ENCODE results near the gene PPM1H. TPM values are rescaled to one million over a fixed set of nuclear protein-coding genes. Genes with fewer than 3 reads are reported as not detected.
A peak's percentile ranks its signal among the peaks of the same experiment; 100 is the strongest.

PPM1H gene
- total and polyA plus RNA-seq, 7 donors, result 0.92 to 4.3 (median 3.0) TPM

DNA sequence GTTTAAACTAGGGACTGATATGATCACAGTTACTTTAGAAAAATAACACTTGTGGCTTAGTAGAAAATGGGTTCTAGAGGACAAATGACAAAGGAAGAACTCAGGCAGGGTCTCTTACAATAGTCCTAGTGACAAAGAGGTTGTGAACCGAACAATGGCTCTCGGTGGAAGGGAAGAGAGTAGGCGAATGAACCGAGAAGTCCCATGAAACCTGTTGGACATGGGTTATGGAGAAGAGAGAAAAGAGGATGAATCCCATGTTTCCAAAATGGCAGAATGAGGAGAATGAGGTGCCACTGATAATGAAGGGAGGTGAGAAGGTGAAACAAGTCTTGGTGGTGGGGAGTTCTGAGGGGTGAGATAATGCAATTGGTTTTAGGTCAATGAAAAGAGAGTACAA lies 94.1 kb downstream of the PPM1H start:
- TF ChIP-seq POLR2A (IDR thresholded peaks at IDR 0.05) (no peak), EP300 (IDR thresholded peaks at IDR 0.05) (no peak), POLR2AphosphoS5 (IDR thresholded peaks at IDR 0.05) (no peak)
- TF ChIP-seq, protein P1, sequence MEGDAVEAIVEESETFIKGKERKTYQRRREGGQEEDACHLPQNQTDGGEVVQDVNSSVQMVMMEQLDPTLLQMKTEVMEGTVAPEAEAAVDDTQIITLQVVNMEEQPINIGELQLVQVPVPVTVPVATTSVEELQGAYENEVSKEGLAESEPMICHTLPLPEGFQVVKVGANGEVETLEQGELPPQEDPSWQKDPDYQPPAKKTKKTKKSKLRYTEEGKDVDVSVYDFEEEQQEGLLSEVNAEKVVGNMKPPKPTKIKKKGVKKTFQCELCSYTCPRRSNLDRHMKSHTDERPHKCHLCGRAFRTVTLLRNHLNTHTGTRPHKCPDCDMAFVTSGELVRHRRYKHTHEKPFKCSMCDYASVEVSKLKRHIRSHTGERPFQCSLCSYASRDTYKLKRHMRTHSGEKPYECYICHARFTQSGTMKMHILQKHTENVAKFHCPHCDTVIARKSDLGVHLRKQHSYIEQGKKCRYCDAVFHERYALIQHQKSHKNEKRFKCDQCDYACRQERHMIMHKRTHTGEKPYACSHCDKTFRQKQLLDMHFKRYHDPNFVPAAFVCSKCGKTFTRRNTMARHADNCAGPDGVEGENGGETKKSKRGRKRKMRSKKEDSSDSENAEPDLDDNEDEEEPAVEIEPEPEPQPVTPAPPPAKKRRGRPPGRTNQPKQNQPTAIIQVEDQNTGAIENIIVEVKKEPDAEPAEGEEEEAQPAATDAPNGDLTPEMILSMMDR (IDR thresholded peaks at IDR 0.05), result no peak
- WGBS, 2 donors, result 97 to 98% methylated on average over 4 of the region's 4 CpGs
- H3K27ac ChIP-seq, result no peak overlapping the region
- no peak overlapping the region for H3K4me3 ChIP-seq
- no peaks in the 10 kb centered on the region for H3K36me3 ChIP-seq
- intact Hi-C loops (cut with DNase I), result no loop called here
- no peaks in the 10 kb centered on the region for H3K4me1 ChIP-seq
- no peaks in the 10 kb centered on the region for H3K9me3 ChIP-seq
- DNase-seq, result no peak
- no peaks in the 10 kb centered on the region for H3K27me3 ChIP-seq

DNA sequence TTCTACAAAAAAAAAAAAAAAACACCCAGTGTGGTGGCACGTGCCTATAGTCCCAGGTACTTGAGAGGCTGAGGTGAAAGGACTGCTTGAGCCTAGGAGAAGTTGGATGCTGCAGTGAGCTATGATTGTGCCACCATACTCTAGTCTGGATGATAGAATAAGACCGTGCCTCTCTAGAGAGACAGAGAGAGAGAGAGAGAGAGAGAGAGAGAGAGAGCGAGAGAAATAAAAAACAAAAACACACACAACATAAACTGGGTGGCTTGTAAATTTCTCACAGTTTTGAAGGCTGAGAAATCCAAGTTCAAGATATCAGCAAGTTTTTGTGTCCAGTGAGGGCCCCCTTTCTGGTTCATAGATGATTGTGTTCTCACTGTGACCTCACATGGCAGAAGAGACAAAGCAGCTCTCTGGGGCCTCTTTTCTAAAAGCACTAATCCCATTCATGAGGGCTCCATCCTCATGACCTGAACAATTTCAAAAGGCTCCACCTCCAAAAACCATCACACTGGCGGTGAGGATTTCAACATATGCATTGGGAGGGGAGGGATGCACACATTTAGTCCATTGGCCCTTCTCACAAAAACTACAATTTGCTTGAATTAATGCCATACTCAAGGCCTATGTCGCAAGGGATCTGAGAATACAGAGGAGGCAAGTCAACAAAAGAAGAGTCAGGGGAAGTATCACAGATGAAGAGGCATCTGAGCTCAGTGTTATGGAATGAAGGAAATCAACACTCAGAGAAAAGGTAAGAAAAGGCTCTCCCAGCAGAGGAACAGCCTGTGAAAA lies 94.9 kb downstream of the PPM1H start:
- no peaks in the 10 kb centered on the region for H3K4me1 ChIP-seq
- H3K4me3 ChIP-seq, result no peak overlapping the region
- TF ChIP-seq EP300 (IDR thresholded peaks at IDR 0.05) (no peak), POLR2A (IDR thresholded peaks at IDR 0.05) (no peak), POLR2AphosphoS5 (IDR thresholded peaks at IDR 0.05) (no peak)
- TF ChIP-seq, protein P1 (IDR thresholded peaks at IDR 0.05), result no peak
- H3K9me3 ChIP-seq, result no peaks in the 10 kb centered on the region
- DNase-seq, result no peak
- H3K27ac ChIP-seq, result no peak overlapping the region
- 93 to 94% methylated on average over 5 of the region's 5 CpGs for WGBS, 2 donors
- H3K27me3 ChIP-seq, result no peaks in the 10 kb centered on the region
- H3K36me3 ChIP-seq, result no peaks in the 10 kb centered on the region
- intact Hi-C loops (cut with DNase I), result no loop called here

DNA sequence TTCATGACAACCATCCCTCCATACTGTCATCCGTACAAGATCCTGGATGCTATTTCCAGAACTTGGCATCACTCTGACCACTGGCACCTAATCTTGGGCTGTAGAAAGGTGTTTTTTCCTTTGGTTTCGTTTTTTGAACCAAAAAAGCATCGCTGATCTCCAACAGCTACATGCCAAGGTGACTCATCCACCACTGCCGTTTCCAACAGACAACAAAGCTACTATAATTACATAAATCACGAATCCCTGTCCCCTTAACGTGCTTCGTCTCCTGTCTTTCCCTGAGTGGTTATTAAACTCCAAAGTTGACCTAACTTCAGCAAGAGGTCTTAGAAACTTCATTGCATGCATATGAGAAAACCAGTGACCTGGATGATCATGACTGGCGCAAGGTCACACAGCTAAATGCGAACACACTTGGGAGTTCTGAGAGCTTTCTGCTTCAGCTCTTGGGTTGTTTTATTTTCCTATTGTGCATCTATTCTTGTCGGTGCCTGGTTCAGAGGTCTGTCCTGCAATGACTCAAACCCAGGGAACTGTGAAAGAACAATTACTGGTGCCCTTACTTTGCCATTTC lies 99.9 kb downstream of the PPM1H start:
- Histone ChIP-seq H3K27ac (peak overlapping the region in 3 of 4 donors; percentile 45 to 59 (median 50)), H3K36me3 (no peaks in the 10 kb centered on the region), H3K4me1 (no peaks in the 10 kb centered on the region), H3K27me3 (no peaks in the 10 kb centered on the region), H3K4me3 (no peak overlapping the region), H3K9me3 (no peaks in the 10 kb centered on the region)
- DNase-seq, result no peak
- WGBS, 2 donors, result 85 to 92% methylated on average over 10 of the region's 10 CpGs
- intact Hi-C loops (cut with DNase I), result no loop called here
- TF ChIP-seq, protein P1 (IDR thresholded peaks at IDR 0.05), result no peak
- TF ChIP-seq EP300 (IDR thresholded peaks at IDR 0.05), result no peak
- no peak for TF ChIP-seq POLR2AphosphoS5 (IDR thresholded peaks at IDR 0.05)
- TF ChIP-seq POLR2A (IDR thresholded peaks at IDR 0.05), result no peak

DNA sequence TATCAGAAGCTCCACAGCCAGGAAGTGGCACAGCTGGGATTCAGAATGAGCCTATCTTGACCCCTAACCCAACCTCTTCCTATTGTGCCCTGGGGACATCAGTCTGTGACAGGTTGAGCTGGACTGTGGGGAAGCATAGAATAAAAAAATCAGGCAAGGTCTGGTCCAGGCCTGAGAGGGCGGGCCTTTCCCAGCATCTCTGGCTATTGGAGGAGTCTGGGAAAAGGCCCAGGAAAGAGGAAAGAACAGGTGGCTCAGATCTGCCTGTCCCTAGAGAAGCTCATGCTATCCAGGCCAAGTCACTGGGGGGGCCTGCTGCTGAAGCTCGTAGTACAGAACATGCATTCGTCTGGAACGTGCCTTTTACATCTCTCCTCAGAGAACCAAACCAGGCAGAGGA lies 100.5 kb downstream of the PPM1H start:
- WGBS, 2 donors, result 84 to 90% methylated on average over 4 of the region's 4 CpGs
- peak overlapping the region in 3 of 4 donors; percentile 45 to 59 (median 50) for H3K27ac ChIP-seq
- DNase-seq, result peak; percentile 89
- H3K27me3 ChIP-seq, result no peaks in the 10 kb centered on the region
- TF ChIP-seq POLR2A (IDR thresholded peaks at IDR 0.05), result no peak
- TF ChIP-seq POLR2AphosphoS5 (IDR thresholded peaks at IDR 0.05), result peak in 2 of 4 donors; percentile 29 to 47
- intact Hi-C loops (cut with DNase I), result no loop called here
- H3K4me3 ChIP-seq, result no peak overlapping the region
- no peaks in the 10 kb centered on the region for H3K9me3 ChIP-seq
- no peaks in the 10 kb centered on the region for H3K4me1 ChIP-seq
- no peaks in the 10 kb centered on the region for H3K36me3 ChIP-seq

DNA sequence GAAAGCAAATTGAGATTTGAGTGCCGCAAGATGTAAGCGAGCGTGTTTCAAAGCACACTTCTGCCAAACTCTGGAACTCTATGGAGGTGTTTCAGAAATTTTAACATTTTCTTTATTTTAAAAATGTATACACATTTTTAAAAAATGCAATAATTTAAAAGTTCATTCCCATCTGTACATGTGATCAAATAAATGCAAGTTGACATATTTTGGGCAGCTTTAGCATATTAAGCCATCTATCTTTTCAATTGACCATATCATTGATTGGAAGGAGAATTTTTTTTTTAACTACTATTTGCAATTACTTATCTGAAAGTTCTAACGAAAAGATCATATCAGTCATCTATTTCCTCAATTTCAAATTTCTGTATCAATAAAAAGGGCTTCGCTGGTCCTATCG lies 101.3 kb downstream of the PPM1H start:
- 95 to 96% methylated on average over 6 of the region's 6 CpGs for WGBS, 2 donors
- DNase-seq, result no peak
- Histone ChIP-seq H3K27me3 (no peaks in the 10 kb centered on the region), H3K9me3 (no peaks in the 10 kb centered on the region), H3K4me1 (no peaks in the 10 kb centered on the region), H3K4me3 (no peak overlapping the region), H3K36me3 (no peaks in the 10 kb centered on the region), H3K27ac (no peak overlapping the region)
- intact Hi-C loops (cut with DNase I), result no loop called here
- TF ChIP-seq EP300 (IDR thresholded peaks at IDR 0.05), result no peak
- no peak for TF ChIP-seq POLR2AphosphoS5 (IDR thresholded peaks at IDR 0.05)
- TF ChIP-seq POLR2A (IDR thresholded peaks at IDR 0.05), result no peak
- TF ChIP-seq, protein P1 (IDR thresholded peaks at IDR 0.05), result no peak

Data from sigmoid colon (tissue), 7 donors.